Right lobe of liver (tissue), 6 donors: ENCODE results near the gene CD163L1. TPM values are rescaled to one million over a fixed set of nuclear protein-coding genes. Genes with fewer than 3 reads are reported as not detected.

ENCODE experiments used
- ATAC-seq, 4 donors: fragments of 200-7000 bp; cut with Tn5 transposase; one replicate each; pipeline ENCODE4 v1.9.1; 2020; ENCODE audit warnings: mild to moderate bottlenecking in 4 of 4, moderate library complexity in 4 of 4
- DNase-seq, 3 donors: peaks; one replicate each; pipeline ENCODE4 v3.0.0-alpha.2; 2020
- H3K27ac ChIP-seq, 3 donors: fragments of 200-600 bp; one replicate each; pipeline ENCODE4 v1.8.0; 2022
- H3K27me3 ChIP-seq, 2 donors: fragments of 200-600 bp; one replicate each; pipeline ENCODE4 v1.8.0; 2022
- H3K36me3 ChIP-seq, 4 donors: fragments of 200-600 bp; sonication (generic) in 1 of 4; one replicate each; pipeline versions ENCODE4 v1.5.1 to v1.8.0; 2017 to 2022; ENCODE audit warnings: control low read depth in 1 of 4
- H3K4me1 ChIP-seq, 4 donors: fragments of 200-600 bp; sonication (generic) in 1 of 4; one replicate each; pipeline versions ENCODE4 v1.5.1 to v1.8.0; 2017 to 2022; ENCODE audit warnings: control low read depth in 1 of 4
- H3K4me3 ChIP-seq, 3 donors: fragments of 200-600 bp; one replicate each; pipeline ENCODE4 v1.8.0; 2022
- H3K9me3 ChIP-seq, 4 donors: fragments of 200-600 bp; sonication (generic) in 1 of 4; one replicate each; pipeline versions ENCODE4 v1.5.1 to v1.8.0; 2017 to 2022; ENCODE audit warnings: control low read depth in 1 of 4
- CTCF ChIP-seq, 4 donors: fragments of 200-600 bp in 3 of 4; fragments of 450-650 bp in 1 of 4; IDR thresholded peaks; one replicate each; pipeline versions ENCODE4 v1.5.1 to v1.8.0; 2016 to 2022; ENCODE audit warnings: antibody characterized with exemption in 4 of 4, mild to moderate bottlenecking in 2 of 4
- POLR2A ChIP-seq: fragments of 450-650 bp; IDR thresholded peaks from one replicate; pipeline ENCODE4 v1.6.1; 2017; ENCODE audit warnings: antibody characterized with exemption, mild to moderate bottlenecking
- WGBS: methylation state at CpG from one replicate; pipeline ENCODE4 v1.1.6; 2018; ENCODE audit warnings: low coverage, low lambda C conversion rate; ENCODE audit not compliant: insufficient coverage; ENCODE audit errors: missing lambda C conversion rate; 5-methylcytosine and 5-hydroxymethylcytosine counted together
- intact Hi-C, 2 donors: fragments of 100-400 bp; cut with DNase I; formaldehyde crosslinking; loops; one replicate each; pipeline versions ENCODE4 v1.11.2 to v1.14.1; 2022
- total RNA-seq, 6 experiments: library from RNA; depleted of rRNA in 2 of 6; stranded (reverse); fragments of >200 nt in 2 of 6; fragmentation: NEBNext Ultra II Directional in 3 of 6; extraction: Animal tissue kit (Norgen Biotek cat#: 25700) in 3 of 6; gene quantifications; one replicate each; pipeline versions ENCODE4 v1.1.0 to v1.2.4, GENCODE V29; 2016 to 2023
- donor health status: DM: no; HTN: yes; CAD: no.
- donor health status: DM: no; HTN: no; CAD: no.
- donor health status: DM: no; HTN: no; CAD: no.
- donor health status: DM: no; HTN: yes; CAD: no.
- donor health status: DM: no; HTN: yes; CAD: no.

The CD163L1 gene
- total RNA-seq, 6 experiments from 2014 or later, result 0.26 to 4.8 (median 1.2) TPM

- no peaks in the 10 kb centered on the region for H3K36me3 ChIP-seq
- TF ChIP-seq POLR2A (no peak), CTCF (IDR thresholded peaks at IDR 0.05) (no peak)
- intact Hi-C loops, result loop anchor here in 1 of 2 donors (5.0 kb wide), 1 partner anchor 269 kb away; no protein-coding TSS in a partner anchor
- WGBS, result 83% methylated on average over 4 of the region's 6 CpGs
- ATAC-seq, result no peak
- DNase-seq, result no peak
- no peak overlapping the region for H3K27ac ChIP-seq
- no peak overlapping the region for H3K4me3 ChIP-seq
- peaks cover 0 to 7% (median 2%) of the 10 kb centered on the region in 4 donors for H3K4me1 ChIP-seq
- H3K27me3 ChIP-seq, result no peaks in the 10 kb centered on the region
- H3K9me3 ChIP-seq, result no peaks in the 10 kb centered on the region
Observed at GRCh38 chr12:7373226-7373625, 70.7 kb downstream of the CD163L1 start.

DNA sequence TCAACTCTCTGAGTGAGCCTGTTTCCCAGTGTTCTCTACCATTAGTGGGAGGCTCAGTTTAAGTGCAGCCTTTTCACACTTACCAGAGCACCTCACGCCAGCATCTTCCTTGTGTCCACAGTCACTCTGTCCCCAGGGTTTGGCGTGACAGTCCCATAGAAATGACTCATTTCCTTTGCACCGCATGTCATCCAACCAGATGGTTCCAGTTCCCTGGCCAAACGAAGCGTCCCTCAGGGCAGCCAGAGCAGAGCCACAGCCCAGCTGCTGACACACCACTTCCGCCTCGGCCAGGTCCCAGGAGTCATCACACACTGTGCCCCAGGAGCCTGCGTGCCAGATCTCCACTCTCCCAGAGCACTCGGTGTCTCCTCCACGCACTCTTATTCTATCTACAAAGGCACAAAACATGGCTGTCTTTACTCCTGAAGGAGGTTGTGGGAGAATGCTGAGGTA lies 74.7 kb downstream of the CD163L1 start:
- intact Hi-C loops, result no loop called here
- Histone ChIP-seq H3K4me1 (peaks cover 0 to under 1% (median 0%) of the 10 kb centered on the region in 4 donors), H3K36me3 (no peaks in the 10 kb centered on the region), H3K27ac (no peak overlapping the region), H3K9me3 (no peaks in the 10 kb centered on the region), H3K4me3 (no peak overlapping the region), H3K27me3 (no peaks in the 10 kb centered on the region)
- WGBS, result 73% methylated on average over 8 of the region's 10 CpGs
- DNase-seq (no peak), ATAC-seq (no peak)
- no peak for TF ChIP-seq POLR2A
- TF ChIP-seq CTCF (IDR thresholded peaks at IDR 0.05), result no peak

DNA sequence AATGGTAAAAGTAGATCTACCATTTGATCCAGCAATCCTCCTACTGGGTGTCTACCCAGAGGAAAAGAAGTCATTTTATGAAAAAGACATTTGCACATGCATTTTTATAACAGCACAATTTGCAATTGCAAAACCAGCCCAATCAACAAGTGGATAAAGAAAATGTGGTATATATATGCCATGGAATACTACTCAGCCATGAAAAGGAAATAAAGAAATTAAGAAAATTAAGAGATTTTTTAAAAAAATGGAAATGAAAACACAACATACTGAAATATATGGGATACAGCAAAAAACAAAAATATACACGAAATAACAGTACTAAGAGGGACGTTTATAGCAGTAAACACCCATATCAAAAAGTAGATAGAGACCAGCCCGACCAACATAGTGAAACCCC lies 81.2 kb downstream of the CD163L1 start:
- Histone ChIP-seq H3K27ac (no peak overlapping the region), H3K36me3 (no peaks in the 10 kb centered on the region), H3K9me3 (no peaks in the 10 kb centered on the region), H3K4me3 (no peak overlapping the region), H3K4me1 (no peaks in the 10 kb centered on the region), H3K27me3 (no peaks in the 10 kb centered on the region)
- ATAC-seq (no peak), DNase-seq (no peak)
- 66% methylated on average over 3 of the region's 3 CpGs for WGBS
- TF ChIP-seq POLR2A, result no peak
- intact Hi-C loops, result no loop called here

DNA sequence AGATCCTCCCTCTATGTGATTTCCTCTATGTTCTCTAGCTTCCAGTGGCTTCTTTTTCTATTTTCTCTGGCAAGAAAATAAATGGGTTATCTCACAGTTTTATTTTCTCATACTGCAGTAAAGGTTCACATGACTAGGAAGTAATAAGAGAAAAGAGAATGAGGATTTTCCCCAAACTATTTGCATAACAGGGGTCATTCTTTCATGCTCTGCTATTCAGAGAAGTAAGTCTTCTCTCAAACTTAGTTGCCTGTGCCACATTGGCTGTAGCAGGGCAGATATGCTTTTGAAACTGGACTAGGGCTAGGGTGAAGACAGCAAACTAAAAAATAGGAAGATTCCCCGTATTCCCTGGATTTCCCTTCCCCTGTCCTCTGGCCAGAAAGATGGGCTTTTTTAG lies 82.7 kb downstream of the CD163L1 start:
- TF ChIP-seq POLR2A (no peak), CTCF (IDR thresholded peaks at IDR 0.05) (no peak)
- WGBS, result 60% methylated on average over 1 of the region's 1 CpG

DNA sequence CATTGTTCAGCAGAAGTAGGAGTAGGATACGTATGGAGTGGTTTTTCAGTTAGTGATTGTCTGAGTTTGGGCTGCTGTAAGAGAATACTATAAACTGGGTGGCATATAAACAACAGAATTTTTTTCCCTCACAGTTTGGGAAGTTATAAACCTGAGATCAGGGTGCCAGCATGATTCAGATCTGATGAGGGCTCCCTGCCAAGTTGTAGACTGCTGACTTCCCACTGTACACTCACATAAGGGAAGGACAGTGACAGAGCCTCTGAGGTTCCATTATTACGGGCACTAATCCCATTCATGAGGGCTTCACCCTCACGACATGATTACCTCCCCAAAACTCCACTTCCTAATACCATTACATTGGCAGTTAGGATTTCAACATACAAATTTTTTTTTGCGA lies 89.4 kb downstream of the CD163L1 start:
- intact Hi-C loops, result no loop called here
- no peak for TF ChIP-seq POLR2A

More for the DNA sequence above, 82.7 kb downstream of the CD163L1 start:
- Histone ChIP-seq H3K27ac (no peak overlapping the region), H3K4me1 (no peaks in the 10 kb centered on the region), H3K36me3 (no peaks in the 10 kb centered on the region), H3K27me3 (no peaks in the 10 kb centered on the region), H3K4me3 (no peak overlapping the region), H3K9me3 (no peaks in the 10 kb centered on the region)
- ATAC-seq (no peak), DNase-seq (no peak)
- intact Hi-C loops, result no loop called here

DNA sequence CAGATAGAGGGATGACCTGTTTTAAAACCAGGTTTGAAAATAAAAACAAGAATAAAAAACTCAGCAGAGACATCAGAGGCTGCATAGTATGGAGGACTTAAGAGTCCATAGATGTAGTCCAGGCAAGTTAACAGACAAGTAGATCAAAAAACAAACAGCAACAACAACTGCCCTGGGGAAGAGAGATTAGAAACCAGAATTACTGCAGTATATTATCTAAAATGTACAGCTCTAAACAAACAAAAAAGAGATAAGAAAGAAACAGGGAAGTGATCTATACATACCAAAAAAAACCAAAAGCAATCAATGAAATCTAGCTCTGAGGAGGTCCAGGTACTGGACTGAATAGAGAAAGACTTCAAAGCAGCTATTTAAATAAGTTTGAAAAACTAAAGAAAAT lies 91.3 kb downstream of the CD163L1 start:
- Histone ChIP-seq H3K4me1 (no peaks in the 10 kb centered on the region), H3K36me3 (no peaks in the 10 kb centered on the region), H3K27me3 (no peaks in the 10 kb centered on the region), H3K4me3 (no peak overlapping the region), H3K27ac (no peak overlapping the region), H3K9me3 (no peaks in the 10 kb centered on the region)
- no peak for ATAC-seq
- intact Hi-C loops, result no loop called here
- no peak for DNase-seq
- no peak for TF ChIP-seq CTCF (IDR thresholded peaks at IDR 0.05)
- no peak for TF ChIP-seq POLR2A

More for the DNA sequence above, 89.4 kb downstream of the CD163L1 start:
- H3K27me3 ChIP-seq, result no peaks in the 10 kb centered on the region
- no peak overlapping the region for H3K27ac ChIP-seq
- no peak overlapping the region for H3K4me3 ChIP-seq
- H3K36me3 ChIP-seq, result no peaks in the 10 kb centered on the region
- H3K4me1 ChIP-seq, result no peaks in the 10 kb centered on the region
- no peaks in the 10 kb centered on the region for H3K9me3 ChIP-seq
- 68% methylated on average over 4 of the region's 4 CpGs for WGBS
- ATAC-seq, result no peak
- no peak for DNase-seq
